Aorta (tissue), 5 donors: Measurements from ENCODE around the gene CDH9. TPM values are rescaled to one million over a fixed set of nuclear protein-coding genes. Genes with fewer than 3 reads are reported as not detected.

Experiments
- ATAC-seq: fragments of 200-7000 bp; cut with Tn5 transposase; one replicate; pipeline ENCODE4 v1.9.1; 2022; ENCODE audit warnings: moderate library complexity; ENCODE audit not compliant: low FRiP score
- DNase-seq, 2 donors: peaks; one replicate each; pipeline ENCODE4 v3.0.0-alpha.2; 2020
- H3K27ac ChIP-seq, 2 donors: one replicate each; pipeline ENCODE4 v1.5.1; 2013; ENCODE audit warnings: low read length in 2 of 2, mild to moderate bottlenecking in 2 of 2, moderate library complexity in 2 of 2, control low read depth in 1 of 2, inconsistent platforms in 1 of 2, low read depth in 1 of 2
- H3K27me3 ChIP-seq, 2 donors: one replicate each; pipeline ENCODE4 v1.6.1; 2013; ENCODE audit warnings: control low read depth in 1 of 2, low read length in 1 of 2, mild to moderate bottlenecking in 1 of 2, moderate library complexity in 1 of 2; ENCODE audit not compliant: insufficient read depth in 2 of 2, control insufficient read depth in 1 of 2
- H3K36me3 ChIP-seq, 2 donors: one replicate each; pipeline ENCODE4 v1.6.1; 2013; ENCODE audit warnings: control low read depth in 1 of 2, low read length in 1 of 2, mild to moderate bottlenecking in 1 of 2; ENCODE audit not compliant: insufficient read depth in 2 of 2, control insufficient read depth in 1 of 2
- H3K4me1 ChIP-seq, 2 donors: one replicate each; pipeline ENCODE4 v1.6.1; 2013; ENCODE audit warnings: low read length in 2 of 2, control low read depth in 1 of 2, mild to moderate bottlenecking in 1 of 2, moderate library complexity in 1 of 2; ENCODE audit not compliant: insufficient read depth in 2 of 2, control insufficient read depth in 1 of 2
- H3K4me3 ChIP-seq, 2 donors: one replicate each; pipeline ENCODE4 v1.5.1; 2013; ENCODE audit warnings: low read length in 2 of 2, control low read depth in 1 of 2, mild to moderate bottlenecking in 1 of 2
- H3K9me3 ChIP-seq: one replicate; pipeline ENCODE4 v1.6.1; 2013; ENCODE audit warnings: mild to moderate bottlenecking, low read length; ENCODE audit not compliant: control insufficient read depth
- WGBS, 2 donors: extraction: QIAGEN DNeasy Blood & Tissue Kit; methylation state at CpG; one replicate each; pipeline ENCODE4 v1.1.7; 2013; 5-methylcytosine and 5-hydroxymethylcytosine counted together
- intact Hi-C, 2 donors: fragments of 100-400 bp; cut with DNase I; formaldehyde crosslinking; loops; one replicate each; pipeline versions ENCODE4 v1.14.2 to v1.15.0; 2022
- long read RNA-seq, 2 donors: library from polyadenylated mRNA; unstranded; transcript quantifications; one replicate each; pipeline ENCODE4 v2.0.0, GENCODE V29; 2020 to 2021
- polyA plus RNA-seq, 2 donors: library from polyadenylated mRNA; stranded (reverse); fragments of 200-250 nt; gene quantifications; one replicate each; pipeline ENCODE4 v1.2.3, GENCODE V29; 2013
- total RNA-seq, 2 donors: library from RNA; stranded (reverse); fragmentation: NEBNext Ultra II Directional; extraction: Animal tissue kit (Norgen Biotek cat#: 25700); gene quantifications; one replicate each; pipeline ENCODE4 v1.2.1, GENCODE V29; 2021
- donor health status: healthy with polysubstance abuse.
- donor health status: Bipolar disorder and iron deficiency.
- donor health status: DM: no; HTN: no; CAD: no.
- donor health status: DM: no; HTN: no; CAD: no.
- donor health status: DM: yes; HTN: yes; CAD: no.

The CDH9 gene
- total RNA-seq (not detected), polyA plus RNA-seq (not detected)
- long read RNA-seq, donor 1 = 0 reads
- long read RNA-seq, donor 2 = 0 reads

DNA sequence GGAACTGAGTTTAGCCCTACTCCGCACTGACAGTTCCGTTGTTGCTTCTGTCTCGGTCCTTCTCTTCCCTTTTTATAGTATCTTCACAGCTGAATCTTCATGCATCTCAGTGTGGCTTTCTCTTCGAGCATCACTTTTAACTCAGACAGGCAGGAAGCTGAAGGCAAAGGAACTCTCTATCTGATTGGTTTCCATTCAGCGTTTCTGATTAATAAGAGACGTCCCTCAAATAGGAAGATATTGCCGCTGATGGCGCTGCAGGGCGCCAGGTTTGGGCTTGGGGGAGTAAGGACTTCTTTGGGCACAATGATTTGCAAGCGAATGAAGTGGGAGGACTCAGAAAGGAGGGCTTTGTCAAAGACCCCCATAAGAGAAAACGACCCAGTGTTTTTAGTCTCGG lies at the start of gene CDH9:
CDH9 (minus strand) TSS at position 111 of the 400 bp plus-strand sequence. CDS start 50,253 bp downstream, outside the sequence.
- no peaks in the 10 kb centered on the region for H3K36me3 ChIP-seq
- intact Hi-C loops = no loop called here
- 4 to 7% methylated on average over 12 of the region's 12 CpGs for WGBS, 2 donors
- H3K9me3 ChIP-seq = no peaks in the 10 kb centered on the region
- no peak within 1 kb of the TSS for H3K27ac ChIP-seq
- H3K4me3 ChIP-seq = no peak within 1 kb of the TSS
- no peaks in the 10 kb centered on the region for H3K4me1 ChIP-seq
- H3K27me3 ChIP-seq = no peaks in the 10 kb centered on the region
- DNase-seq = no peak
- ATAC-seq = no peak

DNA sequence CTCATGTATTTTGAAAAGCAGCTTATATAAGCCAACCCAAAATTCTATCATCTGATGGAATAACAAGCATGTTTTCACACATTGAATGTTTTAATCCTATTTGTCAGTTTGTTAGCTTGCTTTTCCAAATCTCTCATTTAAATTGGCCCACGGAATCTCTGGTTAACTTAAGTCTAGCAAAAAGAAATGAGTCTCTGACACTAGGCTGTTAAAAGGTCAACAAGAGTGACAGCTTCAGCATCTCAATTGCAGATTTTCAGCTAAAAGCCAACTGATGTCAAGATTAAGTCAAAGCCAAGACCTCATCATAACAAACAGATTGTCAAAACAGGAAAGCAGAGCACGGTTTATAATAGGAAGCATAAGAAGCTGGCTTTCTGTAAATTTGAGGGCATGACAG lies 49.4 kb upstream of the CDH9 start:
- no peaks in the 10 kb centered on the region for H3K4me1 ChIP-seq
- DNase-seq = no peak
- H3K36me3 ChIP-seq = no peaks in the 10 kb centered on the region
- ATAC-seq = no peak
- 9 to 22% methylated on average over 2 of the region's 2 CpGs for WGBS, 2 donors
- no peaks in the 10 kb centered on the region for H3K9me3 ChIP-seq
- H3K4me3 ChIP-seq = no peak overlapping the region
- no peak overlapping the region for H3K27ac ChIP-seq
- no peaks in the 10 kb centered on the region for H3K27me3 ChIP-seq
- intact Hi-C loops = no loop called here

DNA sequence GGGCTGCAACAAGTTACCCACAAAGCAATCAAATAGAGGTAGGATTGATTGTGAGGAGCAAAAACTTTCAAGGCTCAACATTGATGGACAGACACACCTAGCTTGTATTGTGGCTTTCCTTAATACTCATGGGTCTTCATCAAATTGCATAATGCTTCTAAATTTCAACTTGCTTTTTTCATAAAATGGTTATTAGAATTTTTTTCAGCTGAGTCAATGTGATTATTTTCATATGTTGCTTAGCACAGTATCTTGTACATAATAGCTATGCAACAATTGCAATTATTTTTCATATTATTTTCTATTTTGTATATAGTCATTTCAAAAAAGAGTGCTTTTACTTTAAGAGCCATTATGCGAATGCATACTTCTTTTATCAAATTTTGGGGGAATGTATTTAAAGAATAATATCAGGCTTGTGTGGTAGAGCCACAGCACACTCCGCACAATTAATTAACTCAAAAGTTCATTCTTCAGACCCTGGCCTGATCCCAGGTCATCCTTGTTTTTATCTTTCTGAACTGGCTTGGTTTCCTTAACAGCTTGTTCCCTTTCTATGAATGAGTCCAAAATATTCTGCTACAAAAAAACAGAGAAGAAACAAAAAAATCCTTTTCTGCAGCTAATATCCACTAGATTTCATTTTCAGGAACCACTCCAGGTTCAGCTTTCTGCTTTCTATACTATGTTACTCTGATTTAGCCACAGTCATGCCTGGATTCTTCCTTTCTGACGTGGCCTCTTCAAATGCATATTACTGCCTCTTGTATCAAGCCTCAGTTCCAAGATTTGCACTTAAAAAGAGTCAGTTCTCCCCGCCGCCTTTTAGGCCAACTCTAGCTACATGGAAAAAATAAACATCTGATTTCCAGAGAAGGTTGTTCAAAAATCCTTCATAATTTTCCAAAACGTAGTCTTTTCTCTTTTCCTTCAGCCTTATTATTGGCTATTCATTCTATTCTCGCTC lies 45.3 kb upstream of the CDH9 start:
- Histone ChIP-seq H3K36me3 (no peaks in the 10 kb centered on the region), H3K4me1 (no peaks in the 10 kb centered on the region), H3K27me3 (no peaks in the 10 kb centered on the region), H3K27ac (no peak overlapping the region), H3K4me3 (no peak overlapping the region), H3K9me3 (no peaks in the 10 kb centered on the region)
- 34 to 43% methylated on average over 7 of the region's 7 CpGs for WGBS, 2 donors
- no peak for ATAC-seq
- intact Hi-C loops = no loop called here
- no peak for DNase-seq

DNA sequence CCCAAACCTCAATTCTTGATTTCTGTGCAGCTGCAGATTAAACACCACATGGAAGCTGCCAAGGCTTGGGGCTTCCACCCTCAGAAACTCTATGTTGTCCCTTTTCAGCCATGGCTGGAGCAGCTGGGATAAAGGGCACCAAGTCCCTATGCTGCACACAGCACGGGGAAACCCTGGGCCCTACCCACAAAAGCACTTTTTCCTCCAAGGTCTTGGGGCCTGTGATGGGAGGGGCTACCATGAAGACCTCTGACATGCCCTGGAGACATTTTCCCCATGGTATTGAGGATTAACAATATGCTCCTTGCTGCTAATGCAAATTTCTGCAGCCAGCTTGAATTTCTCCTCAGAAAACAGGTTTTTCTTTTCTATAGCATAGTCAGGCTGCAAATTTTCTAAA lies 41.8 kb upstream of the CDH9 start:
- Histone ChIP-seq H3K27me3 (no peaks in the 10 kb centered on the region), H3K36me3 (no peaks in the 10 kb centered on the region), H3K9me3 (no peaks in the 10 kb centered on the region), H3K27ac (no peak overlapping the region), H3K4me3 (no peak overlapping the region), H3K4me1 (no peaks in the 10 kb centered on the region)
- ATAC-seq = no peak
- 59 to 67% methylated on average over 1 of the region's 1 CpG for WGBS, 2 donors
- no peak for DNase-seq
- intact Hi-C loops = no loop called here

DNA sequence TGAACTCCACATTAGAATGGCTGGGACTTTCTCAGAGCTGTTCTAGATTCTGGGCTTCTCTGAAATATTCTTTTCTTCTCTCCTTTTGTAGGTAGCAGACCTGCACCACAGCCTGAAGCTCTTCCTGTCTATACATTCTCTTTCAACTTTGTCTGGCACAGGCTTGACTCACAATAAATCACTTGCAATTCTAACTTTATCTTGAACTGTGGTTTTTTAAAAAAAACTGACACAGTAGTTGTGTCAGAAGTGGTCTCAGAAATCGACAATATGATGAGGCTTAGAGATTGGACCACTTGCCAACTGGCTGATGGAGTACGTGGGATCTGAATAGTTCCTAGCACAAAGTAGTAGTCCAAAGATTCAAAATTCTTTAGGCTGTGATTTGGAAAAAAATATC lies 24.1 kb upstream of the CDH9 start:
- no peaks in the 10 kb centered on the region for H3K36me3 ChIP-seq
- DNase-seq (no peak), ATAC-seq (no peak)
- H3K9me3 ChIP-seq = no peaks in the 10 kb centered on the region
- no peaks in the 10 kb centered on the region for H3K27me3 ChIP-seq
- intact Hi-C loops = no loop called here
- no peaks in the 10 kb centered on the region for H3K4me1 ChIP-seq
- no peak overlapping the region for H3K4me3 ChIP-seq
- 52 to 56% methylated on average over 2 of the region's 2 CpGs for WGBS, 2 donors
- H3K27ac ChIP-seq = no peak overlapping the region

DNA sequence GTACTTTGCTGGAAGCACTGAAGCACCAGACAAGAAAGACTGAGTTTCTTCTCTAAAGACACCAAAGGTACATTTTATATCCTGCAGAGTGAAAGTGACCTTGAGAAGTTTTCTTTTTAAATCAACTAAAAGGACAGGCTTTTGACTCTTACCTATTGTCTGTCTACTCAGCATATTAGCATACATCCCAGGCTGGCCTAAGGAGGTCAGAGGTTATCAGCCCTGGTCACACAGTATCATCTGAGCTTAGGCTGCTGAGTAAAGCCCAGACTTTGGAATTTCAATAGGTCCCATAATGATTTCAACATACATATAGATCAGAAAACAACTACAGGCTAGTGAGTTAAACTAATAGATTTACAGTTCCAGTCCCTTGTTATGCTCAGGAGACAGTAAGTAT lies 10.1 kb upstream of the CDH9 start:
- Histone ChIP-seq H3K27ac (no peak overlapping the region), H3K4me1 (no peaks in the 10 kb centered on the region), H3K9me3 (no peaks in the 10 kb centered on the region), H3K36me3 (no peaks in the 10 kb centered on the region), H3K4me3 (no peak overlapping the region), H3K27me3 (no peaks in the 10 kb centered on the region)
- no peak for DNase-seq
- ATAC-seq = no peak
- intact Hi-C loops = no loop called here

DNA sequence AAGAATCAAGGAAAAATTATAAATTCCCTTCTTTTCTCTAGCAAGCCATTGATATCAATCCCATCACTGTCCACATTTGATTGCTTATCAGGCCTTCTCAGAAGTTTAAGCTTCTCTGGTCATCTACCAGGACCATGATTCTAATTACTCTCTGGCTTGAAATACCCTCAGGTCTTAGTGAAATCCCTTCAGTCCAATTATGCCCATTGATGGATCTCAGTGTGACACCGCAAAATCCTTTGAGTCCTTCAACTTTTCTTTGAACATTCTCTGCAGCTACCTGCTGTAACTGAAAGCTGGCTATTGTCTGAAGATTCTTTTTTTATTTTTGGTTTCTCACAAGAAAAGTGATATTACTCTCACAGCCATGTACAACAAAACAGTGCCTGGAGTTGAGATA lies 3.0 kb upstream of the CDH9 start:
- H3K4me1 ChIP-seq = no peaks in the 10 kb centered on the region
- 97 to 100% methylated on average over 1 of the region's 1 CpG for WGBS, 2 donors
- DNase-seq = no peak
- H3K36me3 ChIP-seq = no peaks in the 10 kb centered on the region
- intact Hi-C loops = no loop called here
- no peaks in the 10 kb centered on the region for H3K9me3 ChIP-seq
- H3K27ac ChIP-seq = no peak overlapping the region
- no peak overlapping the region for H3K4me3 ChIP-seq
- ATAC-seq = no peak
- H3K27me3 ChIP-seq = no peaks in the 10 kb centered on the region

- 59 to 77% methylated on average over 1 of the region's 1 CpG for WGBS, 2 donors
- ATAC-seq = no peak
- no peak for DNase-seq
- Histone ChIP-seq H3K4me3 (no peak overlapping the region), H3K36me3 (no peaks in the 10 kb centered on the region), H3K4me1 (no peaks in the 10 kb centered on the region), H3K27me3 (no peaks in the 10 kb centered on the region), H3K9me3 (no peaks in the 10 kb centered on the region), H3K27ac (no peak overlapping the region)
- intact Hi-C loops = no loop called here
These were observed 3.8 kb downstream of the CDH9 start for GRCh38 chr5:27034565-27034964.

DNA sequence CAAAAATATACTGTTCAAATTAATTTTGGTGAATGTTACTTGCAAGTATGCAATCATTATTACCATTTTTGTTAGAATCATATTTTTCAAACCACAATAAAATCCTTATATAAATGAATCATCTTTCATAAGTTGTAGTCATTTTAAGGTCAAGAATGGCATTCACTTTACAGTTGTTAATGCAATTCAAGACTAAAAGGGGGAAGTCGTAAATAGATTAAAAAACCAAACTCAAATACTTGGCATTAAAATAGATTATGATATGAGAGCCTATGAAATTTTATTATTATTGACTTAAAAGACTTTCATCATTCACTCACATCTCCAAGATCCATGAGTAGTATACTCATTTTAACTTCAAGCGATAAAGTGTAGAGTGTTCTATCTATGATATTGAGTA lies 11.6 kb downstream of the CDH9 start:
- DNase-seq = no peak
- Histone ChIP-seq H3K4me1 (no peaks in the 10 kb centered on the region), H3K9me3 (no peaks in the 10 kb centered on the region), H3K4me3 (no peak overlapping the region), H3K27ac (no peak overlapping the region), H3K36me3 (no peaks in the 10 kb centered on the region), H3K27me3 (no peaks in the 10 kb centered on the region)
- intact Hi-C loops = no loop called here
- WGBS, 2 donors = 83 to 87% methylated on average over 2 of the region's 2 CpGs
- ATAC-seq = no peak
